H1 (cell line): ENCODE results near the gene HIVEP2. TPM values are rescaled to one million over a fixed set of nuclear protein-coding genes. Genes with fewer than 3 reads are reported as not detected.

ENCODE experiments used
- CTCF ChIA-PET: fragments of 300-600 bp; sonication (Branson Sonifier 250); formaldehyde crosslinking; loops from one replicate; lab custom pipeline; 2021; ENCODE audit not compliant: partially characterized antibody; lab: Charles Lee
- POLR2A ChIA-PET: fragments of 300-600 bp; sonication (Branson Sonifier 250); formaldehyde crosslinking; loops from one replicate; lab custom pipeline; 2021; ENCODE audit warnings: inconsistent platforms; ENCODE audit not compliant: partially characterized antibody; lab: Charles Lee
- DNase-seq, 2 experiments: peaks; one replicate each; pipeline versions ENCODE4 v3.0.0 to v3.0.0-alpha.2; 2010 to 2022; ENCODE audit warnings: low spot score in 2 of 2, low read depth in 1 of 2, mixed read lengths in 1 of 2
- FAIRE-seq: peaks from 2 replicates; lab custom pipeline; 2011; peaks lifted over from hg19 to GRCh38; lab: Jason Lieb, UNC
- H2AFZ ChIP-seq: 2 replicates; pipeline ENCODE4 v1.8.1; 2012; ENCODE audit warnings: low read length, inconsistent platforms
- H2AK5ac ChIP-seq: 2 replicates; pipeline ENCODE4 v1.6.1; 2013; ENCODE audit warnings: low read depth, low read length
- H2BK120ac ChIP-seq: replicated peaks from 2 replicates; pipeline ENCODE3; 2013; ENCODE audit warnings: low read depth, low read length, inconsistent platforms
- H2BK12ac ChIP-seq: 2 replicates; pipeline ENCODE4 v1.6.1; 2013; ENCODE audit warnings: low read depth, low read length
- H2BK15ac ChIP-seq: 2 replicates; pipeline ENCODE4 v1.6.1; 2013; ENCODE audit warnings: low read length
- H2BK20ac ChIP-seq: 2 replicates; pipeline ENCODE4 v1.6.1; 2013; ENCODE audit warnings: low read length
- H2BK5ac ChIP-seq: 2 replicates; pipeline ENCODE4 v1.6.1; 2013; ENCODE audit warnings: low read depth, low read length
- H3K14ac ChIP-seq: 2 replicates; pipeline ENCODE4 v1.6.1; 2013; ENCODE audit warnings: inconsistent platforms; ENCODE audit not compliant: insufficient read length
- H3K18ac ChIP-seq: 2 replicates; pipeline ENCODE4 v1.6.1; 2013; ENCODE audit warnings: low read length; ENCODE audit errors: extremely low read depth
- H3K23ac ChIP-seq: 2 replicates; pipeline ENCODE4 v1.6.1; 2013; ENCODE audit warnings: inconsistent platforms; ENCODE audit not compliant: insufficient read length
- H3K23me2 ChIP-seq: 2 replicates; pipeline ENCODE4 v1.6.1; 2013; ENCODE audit warnings: low read depth, low read length
- H3K27ac ChIP-seq: 2 replicates; pipeline ENCODE4 v1.6.1; 2011; ENCODE audit warnings: low read depth, low read length, inconsistent platforms
- H3K27me3 ChIP-seq, 4 experiments: replicated peaks in 1 of 4; 1 replicate in 1 of 4; 2 replicates in 3 of 4; pipeline versions ENCODE4 v1.6.1 to v1.8.1; 2011 to 2013; ENCODE audit warnings: low read length in 3 of 4, mild to moderate bottlenecking in 3 of 4, inconsistent platforms in 2 of 4, mixed read lengths in 2 of 4, moderate library complexity in 1 of 4; ENCODE audit not compliant: control insufficient read depth in 3 of 4, insufficient read depth in 3 of 4; ENCODE audit errors: extremely low read depth in 1 of 4
- H3K36me3 ChIP-seq, 4 experiments: 2 replicates each; pipeline versions ENCODE4 v1.6.1 to v1.8.1; 2011 to 2013; ENCODE audit warnings: mild to moderate bottlenecking in 4 of 4, low read length in 3 of 4, moderate library complexity in 2 of 4, control low read depth in 1 of 4, inconsistent platforms in 1 of 4; ENCODE audit not compliant: insufficient read depth in 4 of 4, control insufficient read depth in 2 of 4
- H3K4ac ChIP-seq: replicated peaks from 2 replicates; pipeline ENCODE3; 2013; ENCODE audit warnings: low read length, low read depth, mixed read lengths, inconsistent platforms; ENCODE audit not compliant: insufficient read length
- H3K4me1 ChIP-seq, 4 experiments: replicated peaks in 1 of 4; 1 replicate in 1 of 4; 2 replicates in 3 of 4; pipeline versions ENCODE4 v1.6.1 to v1.8.1; 2011 to 2013; ENCODE audit warnings: low read length in 3 of 4, inconsistent platforms in 2 of 4, mixed read lengths in 1 of 4; ENCODE audit not compliant: insufficient read depth in 4 of 4, control insufficient read depth in 3 of 4
- H3K4me2 ChIP-seq, 2 experiments: 2 replicates each; pipeline versions ENCODE4 v1.6.1 to v1.8.1; 2011 to 2013; ENCODE audit warnings: low read depth in 2 of 2, low read length in 2 of 2, control low read depth in 1 of 2, inconsistent platforms in 1 of 2, mild to moderate bottlenecking in 1 of 2; ENCODE audit not compliant: insufficient read depth in 1 of 2
- H3K4me3 ChIP-seq, 4 experiments: fragments of 200-600, 300-600 bp in 1 of 4; sonication (generic), shearing (Covaris generic), sonication (Bioruptor Twin) in 1 of 4; 2 replicates each; pipeline versions ENCODE4 v1.5.1 to v1.8.1; 2011 to 2016; ENCODE audit warnings: low read length in 4 of 4, low read depth in 3 of 4, control low read depth in 2 of 4, inconsistent platforms in 2 of 4, mild to moderate bottlenecking in 2 of 4, mixed read lengths in 1 of 4, moderate library complexity in 1 of 4; ENCODE audit not compliant: insufficient read depth in 2 of 4; ENCODE audit errors: extremely low read depth in 1 of 4
- H3K56ac ChIP-seq: replicated peaks from 2 replicates; pipeline ENCODE3; 2013; ENCODE audit warnings: low read depth, mild to moderate bottlenecking, mixed read lengths, low read length, inconsistent platforms; ENCODE audit not compliant: insufficient read length
- H3K79me1 ChIP-seq: 2 replicates; pipeline ENCODE4 v1.6.1; 2013; ENCODE audit warnings: low read depth, low read length, control low read depth
- H3K79me2 ChIP-seq, 2 experiments: 2 replicates each; pipeline versions ENCODE4 v1.6.1 to v1.8.1; 2012 to 2013; ENCODE audit warnings: low read length in 2 of 2, mild to moderate bottlenecking in 2 of 2, inconsistent platforms in 1 of 2; ENCODE audit not compliant: insufficient read depth in 2 of 2, control insufficient read depth in 1 of 2
- H3K9ac ChIP-seq, 4 experiments: replicated peaks in 1 of 4; 1 replicate in 1 of 4; 2 replicates in 3 of 4; pipeline versions ENCODE4 v1.6.1 to v1.8.1; 2011 to 2013; ENCODE audit warnings: low read depth in 3 of 4, low read length in 3 of 4, control low read depth in 2 of 4, mild to moderate bottlenecking in 2 of 4, moderate library complexity in 2 of 4, inconsistent platforms in 1 of 4; ENCODE audit errors: extremely low read depth in 1 of 4
- H3K9me3 ChIP-seq, 2 experiments: 2 replicates each; pipeline versions ENCODE4 v1.6.1 to v1.8.1; 2012 to 2013; ENCODE audit warnings: mild to moderate bottlenecking in 2 of 2, moderate library complexity in 2 of 2, control low read depth in 1 of 2, inconsistent platforms in 1 of 2, low read depth in 1 of 2, low read length in 1 of 2, mixed read lengths in 1 of 2; ENCODE audit not compliant: insufficient read depth in 2 of 2
- H4K20me1 ChIP-seq, 2 experiments: replicated peaks in 1 of 2; 2 replicates each; pipeline versions ENCODE3 to v1.8.1; 2011 to 2013; ENCODE audit warnings: inconsistent platforms in 2 of 2, low read length in 2 of 2, mild to moderate bottlenecking in 1 of 2; ENCODE audit not compliant: insufficient read depth in 2 of 2, control insufficient read depth in 1 of 2
- H4K5ac ChIP-seq: 2 replicates; pipeline ENCODE4 v1.6.1; 2013; ENCODE audit warnings: low read length, low read depth, mixed read lengths, inconsistent platforms; ENCODE audit not compliant: insufficient read length
- H4K8ac ChIP-seq: 2 replicates; pipeline ENCODE4 v1.8.0; 2013; ENCODE audit warnings: mild to moderate bottlenecking, moderate library complexity, low read length, inconsistent platforms; ENCODE audit not compliant: insufficient read depth; ENCODE audit errors: extremely low read depth
- H4K91ac ChIP-seq: replicated peaks from 2 replicates; pipeline ENCODE3; 2013; ENCODE audit warnings: low read length, mixed read lengths, inconsistent platforms; ENCODE audit not compliant: insufficient read length
- ASH2L ChIP-seq: fragments of 200-600, 300-600 bp; sonication (generic); IDR thresholded peaks from one replicate; pipeline ENCODE4 v1.7.1; 2017; ENCODE audit warnings: low read length
- BCL11A ChIP-seq, 2 experiments: IDR thresholded peaks; one replicate each; pipeline ENCODE4 v1.6.1; 2011; ENCODE audit warnings: low read depth in 2 of 2, low read length in 2 of 2, mild to moderate bottlenecking in 2 of 2
- CHD1 ChIP-seq: IDR thresholded peaks from 2 replicates; pipeline ENCODE4 v1.6.1; 2012; ENCODE audit warnings: low read depth, low read length, improper control_type of control experiment
- CHD2 ChIP-seq: IDR thresholded peaks from 2 replicates; pipeline ENCODE4 v1.6.1; 2012; ENCODE audit warnings: low read length, improper control_type of control experiment
- CTBP2 ChIP-seq: IDR thresholded peaks from 2 replicates; pipeline ENCODE4 v1.7.0; 2011; ENCODE audit warnings: borderline replicate concordance, mild to moderate bottlenecking, moderate library complexity, mixed read lengths, low read length; ENCODE audit not compliant: insufficient read depth, insufficient read length
- FOSL1 ChIP-seq: IDR thresholded peaks from 2 replicates; pipeline ENCODE4 v1.6.1; 2011; ENCODE audit warnings: mild to moderate bottlenecking, low read depth, low read length, moderate library complexity; ENCODE audit not compliant: insufficient read depth
- GABPA ChIP-seq: IDR thresholded peaks from 2 replicates; pipeline ENCODE4 v1.6.1; 2011; ENCODE audit warnings: mild to moderate bottlenecking, low read length, moderate library complexity, borderline replicate concordance; ENCODE audit not compliant: insufficient read depth
- JUN ChIP-seq: IDR thresholded peaks from 2 replicates; pipeline ENCODE4 v1.6.1; 2011; ENCODE audit warnings: low read depth, mild to moderate bottlenecking, improper control_type of control experiment, low read length
- JUND ChIP-seq: IDR thresholded peaks from 2 replicates; pipeline ENCODE4 v1.6.1; 2011; ENCODE audit warnings: mild to moderate bottlenecking, improper control_type of control experiment, low read length
- MAX ChIP-seq: IDR thresholded peaks from 2 replicates; pipeline ENCODE4 v1.6.1; 2012; ENCODE audit warnings: inconsistent platforms
- SIN3A ChIP-seq, 2 experiments: IDR thresholded peaks in 1 of 2; conservative IDR thresholded peaks in 1 of 2; 2 replicates each; pipeline ENCODE4 v1.6.1; 2011 to 2012; ENCODE audit warnings: low read length in 2 of 2, improper control_type of control experiment in 1 of 2, low read depth in 1 of 2, mild to moderate bottlenecking in 1 of 2
- SRF ChIP-seq: IDR thresholded peaks from 2 replicates; pipeline ENCODE4 v1.6.1; 2011; ENCODE audit warnings: mild to moderate bottlenecking, low read depth, low read length, moderate library complexity
- USF2 ChIP-seq: IDR thresholded peaks from 2 replicates; pipeline ENCODE4 v1.6.1; 2011; ENCODE audit warnings: low read length, improper control_type of control experiment
- WGBS, 2 experiments: shearing (Covaris generic) in 1 of 2; methylation state at CpG; one replicate each; pipeline versions ENCODE4 v1.1.6 to v1.1.7; 2013 to 2015; ENCODE audit warnings: low lambda C conversion rate in 2 of 2, mixed read lengths in 2 of 2, inconsistent platforms in 1 of 2, low coverage in 1 of 2, missing lambda C conversion rate in 1 of 2; ENCODE audit not compliant: insufficient replicate concordance in 2 of 2, insufficient coverage in 1 of 2, insufficient read length in 1 of 2; ENCODE audit errors: extremely low coverage in 1 of 2, missing lambda C conversion rate in 1 of 2; 5-methylcytosine and 5-hydroxymethylcytosine counted together
- polyA plus RNA-seq, 7 experiments: library from polyadenylated mRNA; depleted of rRNA in 3 of 7; stranded (reverse) in 5 of 7; unstranded in 2 of 7; fragments of >200 nt in 5 of 7; fragments of 200-250 nt in 2 of 7; gene quantifications; 1 replicate in 5 of 7; 2 replicates in 1 of 7; 4 replicates in 1 of 7; pipeline versions ENCODE4 v1.2.1 to v1.2.3, GENCODE V29; 2011 to 2013; ENCODE audit warnings: missing spikeins in 2 of 7, mixed read lengths in 2 of 7
- total RNA-seq: library from RNA; stranded (reverse); fragmentation: NEBNext Ultra II Directional; extraction: Animal tissue kit (Norgen Biotek cat#: 25700); gene quantifications from 2 replicates; pipeline ENCODE4 v1.2.1, GENCODE V29; 2021

HIVEP2 gene
- total and polyA plus RNA-seq, 2 of the 8 experiments (the other 6 are each of a cell fraction or from before 2014, with no cell fraction given) = 2.2 to 6.1 TPM

- no peak overlapping the region for H2AFZ ChIP-seq
- POLR2A ChIA-PET = interaction anchor here (1.0 to 1.3 kb wide), 2 partner anchors 8 to 16 kb away, joined by 4 read pairs; no protein-coding TSS in a partner anchor
- TF ChIP-seq CHD1 (no peak), MAX (no peak), JUND (no peak), JUN (no peak), SIN3A (conservative IDR thresholded peaks at IDR 0.05 in 1 of 2, IDR thresholded peaks at IDR 0.05 in 1 of 2; ENCODE audit: low read depth in 1 of 2, low read length in 2 of 2) (no peak), CTBP2 (no peak), GABPA (no peak), SRF (no peak), ASH2L (no peak), FOSL1 (no peak), CHD2 (no peak), BCL11A (IDR thresholded peaks at IDR 0.05; ENCODE audit: low read depth in 2 of 2, low read length in 2 of 2) (no peak), USF2 (no peak)
Observed at GRCh38 chr6:142927271-142927580, 17.8 kb downstream of the HIVEP2 start.

More at GRCh38 chr6:142927271-142927580, 17.8 kb downstream of the HIVEP2 start:
- Histone ChIP-seq H2AK5ac (no peak overlapping the region), H4K91ac (no peak overlapping the region), H3K27ac (no peak overlapping the region), H3K23me2 (no peaks in the 10 kb centered on the region; the same call in 1 of the 2 replicates), H3K4ac (no peak overlapping the region), H3K36me3 (no peaks in the 10 kb centered on the region), H2BK15ac (no peak overlapping the region), H3K56ac (no peak overlapping the region), H2BK5ac (no peak overlapping the region), H4K5ac (no peak overlapping the region), H3K9me3 (no peaks in the 10 kb centered on the region), H3K9ac (peak overlapping the region in 2 of 4 experiments; percentile 54 to 57; a peak in 2 of 7 replicates), H2BK120ac (no peak overlapping the region), H3K23ac (no peak overlapping the region), H3K4me3 (peak overlapping the region; percentile 29 to 72 (median 50)), H3K14ac (no peak overlapping the region), H3K79me2 (no peaks in the 10 kb centered on the region; a peak in 2 of 4 replicates), H2BK20ac (no peak overlapping the region), H3K4me2 (peak overlapping the region; percentile 44 to 80), H3K79me1 (no peaks in the 10 kb centered on the region), H4K8ac (no peak overlapping the region), H2BK12ac (no peak overlapping the region), H4K20me1 (no peaks in the 10 kb centered on the region), H3K27me3 (no peaks in the 10 kb centered on the region; a peak in 1 of 7 replicates), H3K18ac (no peak overlapping the region), H3K4me1 (peaks cover 0 to 4% (median 0%) of the 10 kb centered on the region in 4 experiments; a peak in 2 of 7 replicates)
- FAIRE-seq (no peak), DNase-seq (no peak)
- CTCF ChIA-PET = interaction anchor here (1.6 kb wide), 1 partner anchor 10 kb away, joined by 4 read pairs; no protein-coding TSS in a partner anchor
- 5% methylated on average over 7 of the region's 7 CpGs; no CpG with 5 or more reads in 1 of the 2 experiments for WGBS, 2 experiments
